ENCODE measurements around the gene EXOSC2.
"Not testable (repeated sequence)": the region's sequence is repeated elsewhere in the genome, so short reads cannot be mapped to it uniquely, and the experiment has no call there.

EXOSC2 gene

GRCh38 chr9:130666393-130667119, 27.0 kb upstream of the EXOSC2 start:
- H3K27ac ChIP-seq = no peak overlapping the region
- no peak for DNase-seq (ENCODE audit: low read depth, low spot score)

- H3K27ac ChIP-seq = no peak overlapping the region
- DNase-seq (ENCODE audit: low read depth, low spot score) = no peak
These were observed 26.5 kb upstream of the EXOSC2 start for GRCh38 chr9:130667120-130667435.

- DNase-seq (ENCODE audit: low read depth, low spot score) = no peak
- H3K27ac ChIP-seq = no peak overlapping the region
These were observed 25.4 kb upstream of the EXOSC2 start for GRCh38 chr9:130668196-130668595.

- no peak for DNase-seq (ENCODE audit: low read depth, low spot score)
- H3K27ac ChIP-seq = no peak overlapping the region
These were observed 24.9 kb upstream of the EXOSC2 start for GRCh38 chr9:130668659-130669058.

GRCh38 chr9:130669965-130670364, 23.6 kb upstream of the EXOSC2 start:
- H3K27ac ChIP-seq = no peak overlapping the region
- no peak for DNase-seq (ENCODE audit: low read depth, low spot score)

- H3K27ac ChIP-seq = no peak overlapping the region
- DNase-seq (ENCODE audit: low read depth, low spot score) = no peak
These were observed 22.9 kb upstream of the EXOSC2 start for GRCh38 chr9:130670644-130671043.

- no peak for DNase-seq (ENCODE audit: low read depth, low spot score)
- no peak overlapping the region for H3K27ac ChIP-seq
These were observed 21.1 kb upstream of the EXOSC2 start for GRCh38 chr9:130672466-130672865.

- no peak for DNase-seq (ENCODE audit: low read depth, low spot score)
These were observed 20.5 kb upstream of the EXOSC2 start for GRCh38 chr9:130672933-130673615.

GRCh38 chr9:130675396-130675795, 18.2 kb upstream of the EXOSC2 start:
- DNase-seq (ENCODE audit: low read depth, low spot score) = no peak
- no peak overlapping the region for H3K27ac ChIP-seq

More at GRCh38 chr9:130672933-130673615, 20.5 kb upstream of the EXOSC2 start:
- H3K27ac ChIP-seq = no peak overlapping the region

GRCh38 chr9:130677252-130677651, 16.3 kb upstream of the EXOSC2 start:
- no peak overlapping the region for H3K27ac ChIP-seq
- DNase-seq (ENCODE audit: low read depth, low spot score) = no peak

- no peak overlapping the region for H3K27ac ChIP-seq
- DNase-seq (ENCODE audit: low read depth, low spot score) = peak; percentile 52
These were observed 12.5 kb upstream of the EXOSC2 start for GRCh38 chr9:130680836-130681768.

- H3K27ac ChIP-seq = no peak overlapping the region
- no peak for DNase-seq (ENCODE audit: low read depth, low spot score)
These were observed 11.7 kb upstream of the EXOSC2 start for GRCh38 chr9:130681769-130682420.

GRCh38 chr9:130682421-130683121, 11.0 kb upstream of the EXOSC2 start:
- no peak overlapping the region for H3K27ac ChIP-seq
- DNase-seq (ENCODE audit: low read depth, low spot score) = no peak

- H3K27ac ChIP-seq = no peak overlapping the region
- no peak for DNase-seq (ENCODE audit: low read depth, low spot score)
These were observed 8.5 kb upstream of the EXOSC2 start for GRCh38 chr9:130685104-130685503.

GRCh38 chr9:130685945-130686344, 7.6 kb upstream of the EXOSC2 start:
- H3K27ac ChIP-seq; DNase-seq (ENCODE audit: low read depth, low spot score): not testable (repeated sequence)

GRCh38 chr9:130687615-130688014, 6.0 kb upstream of the EXOSC2 start:
- H3K27ac ChIP-seq = no peak overlapping the region
- DNase-seq (ENCODE audit: low read depth, low spot score) = no peak

- no peak for DNase-seq (ENCODE audit: low read depth, low spot score)
- no peak overlapping the region for H3K27ac ChIP-seq
These were observed 5.5 kb upstream of the EXOSC2 start for GRCh38 chr9:130688072-130688471.

GRCh38 chr9:130689572-130689936, 4.0 kb upstream of the EXOSC2 start:
- H3K27ac ChIP-seq = no peak overlapping the region
- no peak for DNase-seq (ENCODE audit: low read depth, low spot score)

- peak overlapping the region; percentile 9 for H3K27ac ChIP-seq
- peak; percentile 81 for DNase-seq (ENCODE audit: low read depth, low spot score)
These were observed 3.5 kb upstream of the EXOSC2 start for GRCh38 chr9:130689937-130690700.

Data from epithelial cell of prostate (primary cell).